Measurements from ENCODE around the gene SPIRE1.

Gene SPIRE1

DNA sequence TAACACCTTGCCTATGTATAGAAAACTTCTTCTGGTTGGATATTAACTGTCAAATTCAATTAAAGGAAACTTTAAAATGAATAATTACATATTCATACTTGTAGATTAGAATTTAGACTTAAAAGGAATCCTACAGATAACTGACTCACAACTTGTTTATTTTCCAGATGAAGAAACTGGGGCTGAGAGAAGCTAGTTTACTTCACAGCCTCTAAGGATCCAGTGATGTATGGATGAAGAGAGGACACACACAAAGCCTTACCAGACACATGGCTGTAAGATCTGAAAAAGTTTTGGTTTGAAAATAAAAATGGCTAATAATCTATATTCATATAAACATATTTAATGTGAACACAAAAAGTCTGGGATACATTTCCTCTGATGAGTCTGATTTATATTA is 177.9 kb downstream of the SPIRE1 start:
- H3K9me3 ChIP-seq (ENCODE audit: insufficient read depth, low read depth, low read length) = no peaks in the 10 kb centered on the region
- H3K9me2 ChIP-seq (replicated peaks; ENCODE audit: low read depth, low read length) = no peaks in the 10 kb centered on the region
- H2AFZ ChIP-seq (ENCODE audit: low read length) = no peak overlapping the region
- no peaks in the 10 kb centered on the region for H3K79me2 ChIP-seq (ENCODE audit: insufficient read depth, low read length)
- H3K4me1 ChIP-seq (ENCODE audit: insufficient read depth, low read length, poor library complexity, severe bottlenecking) = no peaks in the 10 kb centered on the region
- no peaks in the 10 kb centered on the region for H3F3A ChIP-seq (ENCODE audit: low read depth)
- H3K27me3 ChIP-seq (ENCODE audit: insufficient read depth, low read length, poor library complexity, severe bottlenecking) = no peaks in the 10 kb centered on the region
- H4K20me1 ChIP-seq (ENCODE audit: insufficient read depth, low read length, poor library complexity, severe bottlenecking) = no peaks in the 10 kb centered on the region
- TF ChIP-seq, protein P1, sequence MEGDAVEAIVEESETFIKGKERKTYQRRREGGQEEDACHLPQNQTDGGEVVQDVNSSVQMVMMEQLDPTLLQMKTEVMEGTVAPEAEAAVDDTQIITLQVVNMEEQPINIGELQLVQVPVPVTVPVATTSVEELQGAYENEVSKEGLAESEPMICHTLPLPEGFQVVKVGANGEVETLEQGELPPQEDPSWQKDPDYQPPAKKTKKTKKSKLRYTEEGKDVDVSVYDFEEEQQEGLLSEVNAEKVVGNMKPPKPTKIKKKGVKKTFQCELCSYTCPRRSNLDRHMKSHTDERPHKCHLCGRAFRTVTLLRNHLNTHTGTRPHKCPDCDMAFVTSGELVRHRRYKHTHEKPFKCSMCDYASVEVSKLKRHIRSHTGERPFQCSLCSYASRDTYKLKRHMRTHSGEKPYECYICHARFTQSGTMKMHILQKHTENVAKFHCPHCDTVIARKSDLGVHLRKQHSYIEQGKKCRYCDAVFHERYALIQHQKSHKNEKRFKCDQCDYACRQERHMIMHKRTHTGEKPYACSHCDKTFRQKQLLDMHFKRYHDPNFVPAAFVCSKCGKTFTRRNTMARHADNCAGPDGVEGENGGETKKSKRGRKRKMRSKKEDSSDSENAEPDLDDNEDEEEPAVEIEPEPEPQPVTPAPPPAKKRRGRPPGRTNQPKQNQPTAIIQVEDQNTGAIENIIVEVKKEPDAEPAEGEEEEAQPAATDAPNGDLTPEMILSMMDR (conservative IDR thresholded peaks at IDR 0.05; ENCODE audit: low read length) = no peak
- no peak for TF ChIP-seq EZH2phosphoT487 (IDR thresholded peaks at IDR 0.05; ENCODE audit: borderline replicate concordance)
- no peak overlapping the region for H3K9ac ChIP-seq (ENCODE audit: low read depth, low read length, poor library complexity, severe bottlenecking)
- no peaks in the 10 kb centered on the region for H3K36me3 ChIP-seq (ENCODE audit: insufficient read depth, low read length)
- no peak overlapping the region for H3K4me2 ChIP-seq (ENCODE audit: low read depth, low read length, poor library complexity, severe bottlenecking)
- no peak overlapping the region for H3K4me3 ChIP-seq (ENCODE audit: low read length, poor library complexity, severe bottlenecking)

GRCh38 chr18:12479536-12479935 is 178.4 kb downstream of the SPIRE1 start:
- no peak overlapping the region for H3K4me3 ChIP-seq (ENCODE audit: low read length, poor library complexity, severe bottlenecking)

GRCh38 chr18:12478269-12479047 is 179.4 kb downstream of the SPIRE1 start:
- no peaks in the 10 kb centered on the region for H3K79me2 ChIP-seq (ENCODE audit: insufficient read depth, low read length)
- H3K36me3 ChIP-seq (ENCODE audit: insufficient read depth, low read length) = no peaks in the 10 kb centered on the region
- H3F3A ChIP-seq (ENCODE audit: low read depth) = no peaks in the 10 kb centered on the region
- no peaks in the 10 kb centered on the region for H3K9me3 ChIP-seq (ENCODE audit: insufficient read depth, low read depth, low read length)
- H3K4me2 ChIP-seq (ENCODE audit: low read depth, low read length, poor library complexity, severe bottlenecking) = no peak overlapping the region
- no peaks in the 10 kb centered on the region for H3K9me2 ChIP-seq (replicated peaks; ENCODE audit: low read depth, low read length)
- no peaks in the 10 kb centered on the region for H3K27me3 ChIP-seq (ENCODE audit: insufficient read depth, low read length, poor library complexity, severe bottlenecking)
- TF ChIP-seq, protein P1 (conservative IDR thresholded peaks at IDR 0.05; ENCODE audit: low read length) = no peak; the same call in 1 of the 2 replicates
- no peak for TF ChIP-seq EZH2phosphoT487 (IDR thresholded peaks at IDR 0.05; ENCODE audit: borderline replicate concordance)
- H3K9ac ChIP-seq (ENCODE audit: low read depth, low read length, poor library complexity, severe bottlenecking) = no peak overlapping the region
- H3K4me1 ChIP-seq (ENCODE audit: insufficient read depth, low read length, poor library complexity, severe bottlenecking) = no peaks in the 10 kb centered on the region
- H2AFZ ChIP-seq (ENCODE audit: low read length) = no peak overlapping the region
- H4K20me1 ChIP-seq (ENCODE audit: insufficient read depth, low read length, poor library complexity, severe bottlenecking) = no peaks in the 10 kb centered on the region
- H3K4me3 ChIP-seq (ENCODE audit: low read length, poor library complexity, severe bottlenecking) = no peak overlapping the region

More at GRCh38 chr18:12479536-12479935, 178.4 kb downstream of the SPIRE1 start:
- Histone ChIP-seq H3K9me2 (replicated peaks; ENCODE audit: low read depth, low read length) (no peaks in the 10 kb centered on the region), H3F3A (ENCODE audit: low read depth) (no peaks in the 10 kb centered on the region), H3K79me2 (ENCODE audit: insufficient read depth, low read length) (no peaks in the 10 kb centered on the region), H3K9me3 (ENCODE audit: insufficient read depth, low read depth, low read length) (no peaks in the 10 kb centered on the region), H4K20me1 (ENCODE audit: insufficient read depth, low read length, poor library complexity, severe bottlenecking) (no peaks in the 10 kb centered on the region), H3K4me2 (ENCODE audit: low read depth, low read length, poor library complexity, severe bottlenecking) (no peak overlapping the region), H3K36me3 (ENCODE audit: insufficient read depth, low read length) (no peaks in the 10 kb centered on the region), H3K9ac (ENCODE audit: low read depth, low read length, poor library complexity, severe bottlenecking) (no peak overlapping the region), H2AFZ (ENCODE audit: low read length) (no peak overlapping the region), H3K4me1 (ENCODE audit: insufficient read depth, low read length, poor library complexity, severe bottlenecking) (no peaks in the 10 kb centered on the region), H3K27me3 (ENCODE audit: insufficient read depth, low read length, poor library complexity, severe bottlenecking) (no peaks in the 10 kb centered on the region)
- TF ChIP-seq, protein P1 (conservative IDR thresholded peaks at IDR 0.05; ENCODE audit: low read length) = no peak
- TF ChIP-seq EZH2phosphoT487 (IDR thresholded peaks at IDR 0.05; ENCODE audit: borderline replicate concordance) = no peak

Measured in Loucy (cell line).